ENCODE results near the gene KIF3A.

GRCh38 chr5:132754947-132755346, 17.6 kb upstream of the KIF3A start:
- TF ChIP-seq CTCF (IDR thresholded peaks at IDR 0.05; ENCODE audit: low read depth, low read length, missing input control) (peak; percentile 21), SP1 (IDR thresholded peaks at IDR 0.05) (no peak)

Data from liver (tissue), 3 donors.